ENCODE results near the gene SIKE1.
"Not testable (repeated sequence)": the region's sequence is repeated elsewhere in the genome, so short reads cannot be mapped to it uniquely, and the experiment has no call there.

The SIKE1 gene

DNA sequence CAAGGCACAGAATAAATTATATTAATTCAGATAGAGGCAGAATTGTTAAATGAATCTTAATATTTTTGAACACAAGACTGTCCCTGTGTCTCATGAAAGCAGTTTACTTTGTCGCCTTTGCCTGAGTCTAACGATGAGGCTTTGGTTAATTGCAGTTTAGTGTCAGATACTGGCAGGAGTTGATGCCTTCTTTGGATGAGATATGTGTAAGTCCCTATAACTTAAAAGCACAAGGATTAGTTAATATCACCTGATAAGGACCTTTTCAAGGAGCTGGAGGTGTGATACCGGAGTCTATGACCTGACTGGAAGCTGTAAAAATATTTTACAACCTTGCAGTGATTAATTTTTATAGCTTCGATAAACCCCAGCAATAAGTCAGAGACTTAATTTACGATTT is 2.0 kb upstream of the SIKE1 start:
- 0 out of 2 replicates have a peak, but pooled peaks cover 6% of the 10 kb centered on the region for H3K4me1 ChIP-seq (ENCODE audit: insufficient read depth, low read length)
- peaks cover 22% of the 10 kb centered on the region for H3K27me3 ChIP-seq (ENCODE audit: insufficient read depth, low read length)
- H3K9ac ChIP-seq (ENCODE audit: low read depth, low read length): no peak overlapping the region
- no peak overlapping the region for H3K27ac ChIP-seq (ENCODE audit: low read depth, low read length)
- peaks cover 17% of the 10 kb centered on the region for H3K36me3 ChIP-seq (ENCODE audit: insufficient read depth, low read length)
- H3K4me3 ChIP-seq (ENCODE audit: low read length): no peak overlapping the region
- no peaks in the 10 kb centered on the region for H3K9me3 ChIP-seq (ENCODE audit: insufficient read depth, low read depth, low read length)
- 89% methylated on average over 5 of the region's 5 CpGs for WGBS

DNA sequence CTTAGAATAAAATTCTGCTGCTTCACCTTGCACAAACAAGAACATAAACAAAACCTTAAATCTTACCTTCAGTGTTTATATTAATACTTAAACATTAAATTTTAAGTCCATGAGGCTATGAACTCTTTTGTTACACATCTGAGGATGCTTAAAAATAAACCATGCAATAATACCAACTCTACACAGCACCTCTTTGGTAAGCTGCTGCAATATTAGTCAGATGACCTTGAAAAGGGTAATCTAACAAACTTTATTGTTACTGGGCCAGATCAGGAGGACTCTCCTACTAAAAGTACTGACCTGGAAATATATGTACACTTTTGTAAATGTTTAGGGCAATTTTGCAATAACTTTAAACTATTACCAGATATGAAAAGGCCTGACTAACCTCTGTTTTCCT is 763 bp downstream of the SIKE1 start:
- H3K9me3 ChIP-seq (ENCODE audit: insufficient read depth, low read depth, low read length): no peaks in the 10 kb centered on the region
- H3K9ac ChIP-seq (ENCODE audit: low read depth, low read length): peak overlapping the region; percentile 81
- peaks cover 22% of the 10 kb centered on the region for H3K27me3 ChIP-seq (ENCODE audit: insufficient read depth, low read length)
- H3K4me1 ChIP-seq (ENCODE audit: insufficient read depth, low read length): 0 out of 2 replicates have a peak, but pooled peaks cover 6% of the 10 kb centered on the region
- H3K36me3 ChIP-seq (ENCODE audit: insufficient read depth, low read length): peaks cover 41% of the 10 kb centered on the region
- H3K27ac ChIP-seq (ENCODE audit: low read depth, low read length): peak overlapping the region; percentile 85
- H3K4me3 ChIP-seq (ENCODE audit: low read length): peak overlapping the region; percentile 89

DNA sequence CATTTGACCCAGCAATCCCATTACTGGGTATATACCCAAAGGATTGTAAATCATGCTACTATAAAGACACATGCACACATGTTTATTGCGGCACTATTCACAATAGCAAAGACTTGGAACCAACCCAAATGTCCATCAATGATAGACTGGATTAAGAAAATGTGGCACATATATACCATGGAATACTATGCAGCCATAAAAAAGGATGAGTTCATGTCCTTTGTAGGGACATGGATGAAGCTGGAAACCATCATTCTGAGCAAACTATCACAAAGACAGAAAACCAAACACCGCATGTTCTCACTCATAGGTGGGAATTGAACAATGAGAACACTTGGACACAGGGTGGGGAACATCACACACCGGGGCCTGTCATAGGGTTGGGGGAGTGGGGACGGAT is 3.8 kb downstream of the SIKE1 start:
- peaks cover 70% of the 10 kb centered on the region for H3K36me3 ChIP-seq (ENCODE audit: insufficient read depth, low read length)
- H3K27me3 ChIP-seq (ENCODE audit: insufficient read depth, low read length); H3K9me3 ChIP-seq (ENCODE audit: insufficient read depth, low read depth, low read length); H3K4me3 ChIP-seq (ENCODE audit: low read length); H3K4me1 ChIP-seq (ENCODE audit: insufficient read depth, low read length); H3K27ac ChIP-seq (ENCODE audit: low read depth, low read length); H3K9ac ChIP-seq (ENCODE audit: low read depth, low read length): not testable (repeated sequence)
- WGBS: 100% methylated on average over 2 of the region's 4 CpGs

DNA sequence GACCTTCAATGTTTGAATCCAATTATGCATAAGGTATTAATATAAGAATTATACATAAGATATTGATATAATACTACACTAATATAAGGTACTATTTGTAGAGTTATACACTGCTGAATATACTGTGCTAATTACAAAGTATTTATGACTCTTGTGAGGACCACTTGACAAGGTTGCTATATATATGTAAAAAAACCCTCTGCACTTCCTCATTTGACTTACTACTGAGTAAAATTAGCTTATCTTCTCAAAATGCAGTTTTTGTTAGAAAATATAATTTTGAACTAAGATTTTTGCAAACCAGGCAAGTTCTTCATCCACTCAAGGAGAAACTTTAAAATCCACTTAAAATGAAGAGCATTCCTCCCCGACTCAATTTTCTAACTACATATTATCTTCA is 8.5 kb downstream of the SIKE1 start:
- Histone ChIP-seq H3K36me3 (ENCODE audit: insufficient read depth, low read length) (peaks cover 68% of the 10 kb centered on the region), H3K27ac (ENCODE audit: low read depth, low read length) (no peak overlapping the region), H3K4me1 (ENCODE audit: insufficient read depth, low read length) (no peaks in the 10 kb centered on the region), H3K27me3 (ENCODE audit: insufficient read depth, low read length) (no peaks in the 10 kb centered on the region), H3K4me3 (ENCODE audit: low read length) (no peak overlapping the region), H3K9ac (ENCODE audit: low read depth, low read length) (no peak overlapping the region), H3K9me3 (ENCODE audit: insufficient read depth, low read depth, low read length) (no peaks in the 10 kb centered on the region)
- WGBS: 100% methylated on average over 1 of the region's 1 CpG

DNA sequence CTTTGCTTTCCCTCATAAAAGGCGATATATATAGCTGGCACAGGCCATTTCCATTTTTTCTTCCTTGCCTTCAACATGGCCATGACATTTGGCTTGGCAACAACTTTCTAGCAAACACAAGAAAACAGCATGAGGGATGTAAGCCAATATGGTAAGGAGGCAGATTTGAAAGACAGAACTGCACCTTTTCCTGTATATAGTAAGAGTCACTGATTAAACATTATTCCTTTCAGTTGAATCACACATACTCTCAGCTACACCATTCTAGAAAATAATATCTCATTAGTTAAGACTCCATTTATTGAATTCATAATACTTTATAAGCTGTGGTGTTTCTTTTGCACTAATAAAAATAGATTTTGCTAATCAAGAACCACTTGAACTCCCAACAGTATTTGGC is 9.5 kb downstream of the SIKE1 start:
- Histone ChIP-seq H3K9ac (ENCODE audit: low read depth, low read length) (no peak overlapping the region), H3K27me3 (ENCODE audit: insufficient read depth, low read length) (no peaks in the 10 kb centered on the region), H3K27ac (ENCODE audit: low read depth, low read length) (no peak overlapping the region), H3K4me1 (ENCODE audit: insufficient read depth, low read length) (no peaks in the 10 kb centered on the region), H3K4me3 (ENCODE audit: low read length) (no peak overlapping the region), H3K9me3 (ENCODE audit: insufficient read depth, low read depth, low read length) (no peaks in the 10 kb centered on the region), H3K36me3 (ENCODE audit: insufficient read depth, low read length) (peaks cover 62% of the 10 kb centered on the region)
- 87% methylated on average over 1 of the region's 1 CpG for WGBS

- no peak overlapping the region for H3K4me3 ChIP-seq (ENCODE audit: low read length)
Observed at GRCh38 chr1:114764689-114765088, 15.8 kb downstream of the SIKE1 start.

DNA sequence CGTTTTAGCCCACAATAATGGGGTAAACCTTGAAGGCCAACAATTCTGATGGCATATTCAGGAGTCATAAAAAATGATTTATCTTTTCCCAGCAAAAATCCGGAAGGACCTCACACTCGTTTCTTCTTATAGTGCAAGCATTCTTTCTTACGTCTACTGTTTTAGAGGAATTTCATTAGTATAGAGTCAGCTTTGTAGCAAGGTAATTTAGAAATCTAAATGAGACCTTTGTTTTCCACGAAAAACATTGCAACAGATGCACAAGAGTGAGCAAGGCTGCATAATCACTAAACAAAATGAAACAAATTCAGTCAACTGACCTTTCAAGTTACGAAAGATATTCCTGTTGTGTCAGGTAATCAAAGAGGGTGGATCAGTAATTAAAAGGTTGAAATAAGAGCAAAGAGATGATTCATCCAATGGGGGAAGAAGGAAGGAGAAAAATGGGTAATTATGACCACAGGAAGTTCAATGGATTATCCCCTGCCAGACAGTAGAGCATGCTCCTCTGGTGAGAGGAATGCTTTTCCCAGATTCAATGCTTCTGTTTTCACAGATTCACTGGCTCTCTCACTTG is 22.1 kb downstream of the SIKE1 start:
- H3K4me1 ChIP-seq (ENCODE audit: insufficient read depth, low read length): peaks cover 33% of the 10 kb centered on the region
- H3K9ac ChIP-seq (ENCODE audit: low read depth, low read length): peak overlapping the region; percentile 100
- peak overlapping the region; percentile 94 for H3K4me3 ChIP-seq (ENCODE audit: low read length)
- peaks cover 23% of the 10 kb centered on the region for H3K36me3 ChIP-seq (ENCODE audit: insufficient read depth, low read length)
- no peaks in the 10 kb centered on the region for H3K27me3 ChIP-seq (ENCODE audit: insufficient read depth, low read length)
- WGBS: 61% methylated on average over 6 of the region's 6 CpGs
- no peaks in the 10 kb centered on the region for H3K9me3 ChIP-seq (ENCODE audit: insufficient read depth, low read depth, low read length)
- peak overlapping the region; percentile 99 for H3K27ac ChIP-seq (ENCODE audit: low read depth, low read length)

More at GRCh38 chr1:114764689-114765088, 15.8 kb downstream of the SIKE1 start:
- no peaks in the 10 kb centered on the region for H3K4me1 ChIP-seq (ENCODE audit: insufficient read depth, low read length)
- H3K27ac ChIP-seq (ENCODE audit: low read depth, low read length): no peak overlapping the region
- H3K36me3 ChIP-seq (ENCODE audit: insufficient read depth, low read length): peaks cover 3% of the 10 kb centered on the region
- H3K27me3 ChIP-seq (ENCODE audit: insufficient read depth, low read length): no peaks in the 10 kb centered on the region
- H3K9ac ChIP-seq (ENCODE audit: low read depth, low read length): no peak overlapping the region
- 87% methylated on average over 4 of the region's 4 CpGs for WGBS
- H3K9me3 ChIP-seq (ENCODE audit: insufficient read depth, low read depth, low read length): no peaks in the 10 kb centered on the region

GRCh38 chr1:114757455-114758255 is 22.8 kb downstream of the SIKE1 start, which contains the start of gene CSDE1:
Gene CSDE1, minus strand, starts transcription at chr1:114757984. Its CDS starts 18,094 bp downstream, at chr1:114739890.
- under 1% methylated on average over 50 of the region's 50 CpGs for WGBS
- peak within 1 kb of the TSS; percentile 94 for H3K4me3 ChIP-seq (ENCODE audit: low read length)
- peaks cover 40% of the 10 kb centered on the region for H3K4me1 ChIP-seq (ENCODE audit: insufficient read depth, low read length)
- H3K9ac ChIP-seq (ENCODE audit: low read depth, low read length): peak within 1 kb of the TSS; percentile 100
- H3K9me3 ChIP-seq (ENCODE audit: insufficient read depth, low read depth, low read length): no peaks in the 10 kb centered on the region
- H3K27me3 ChIP-seq (ENCODE audit: insufficient read depth, low read length): no peaks in the 10 kb centered on the region
- peak within 1 kb of the TSS; percentile 99 for H3K27ac ChIP-seq (ENCODE audit: low read depth, low read length)
- H3K36me3 ChIP-seq (ENCODE audit: insufficient read depth, low read length): peaks cover 23% of the 10 kb centered on the region

GRCh38 chr1:114756949-114757454 is 23.5 kb downstream of the SIKE1 start:
- Histone ChIP-seq H3K36me3 (ENCODE audit: insufficient read depth, low read length) (peaks cover 23% of the 10 kb centered on the region), H3K27me3 (ENCODE audit: insufficient read depth, low read length) (no peaks in the 10 kb centered on the region), H3K4me3 (ENCODE audit: low read length) (peak overlapping the region; percentile 94), H3K9me3 (ENCODE audit: insufficient read depth, low read depth, low read length) (no peaks in the 10 kb centered on the region), H3K9ac (ENCODE audit: low read depth, low read length) (peak overlapping the region; percentile 100), H3K27ac (ENCODE audit: low read depth, low read length) (peak overlapping the region; percentile 99), H3K4me1 (ENCODE audit: insufficient read depth, low read length) (peaks cover 46% of the 10 kb centered on the region)
- under 1% methylated on average over 17 of the region's 17 CpGs for WGBS

- H3K9ac ChIP-seq (ENCODE audit: low read depth, low read length): peak overlapping the region; percentile 100
- H3K4me1 ChIP-seq (ENCODE audit: insufficient read depth, low read length): peaks cover 47% of the 10 kb centered on the region
- H3K4me3 ChIP-seq (ENCODE audit: low read length): peak overlapping the region; percentile 94
- peak overlapping the region; percentile 99 for H3K27ac ChIP-seq (ENCODE audit: low read depth, low read length)
- peaks cover 23% of the 10 kb centered on the region for H3K36me3 ChIP-seq (ENCODE audit: insufficient read depth, low read length)
- 38% methylated on average over 14 of the region's 14 CpGs for WGBS
- H3K27me3 ChIP-seq (ENCODE audit: insufficient read depth, low read length): no peaks in the 10 kb centered on the region
- H3K9me3 ChIP-seq (ENCODE audit: insufficient read depth, low read depth, low read length): no peaks in the 10 kb centered on the region
Observed at GRCh38 chr1:114756009-114756892, 24.2 kb downstream of the SIKE1 start.

Data from HUES64 (cell line).